ENCODE data around the gene PLEKHA7. TPM values are rescaled to one million over a fixed set of nuclear protein-coding genes. Genes with fewer than 3 reads are reported as not detected.

PLEKHA7 gene
- total RNA-seq, 4 donors from 2014 or later, result 0.72 to 3.6 (median 2.2) TPM

DNA sequence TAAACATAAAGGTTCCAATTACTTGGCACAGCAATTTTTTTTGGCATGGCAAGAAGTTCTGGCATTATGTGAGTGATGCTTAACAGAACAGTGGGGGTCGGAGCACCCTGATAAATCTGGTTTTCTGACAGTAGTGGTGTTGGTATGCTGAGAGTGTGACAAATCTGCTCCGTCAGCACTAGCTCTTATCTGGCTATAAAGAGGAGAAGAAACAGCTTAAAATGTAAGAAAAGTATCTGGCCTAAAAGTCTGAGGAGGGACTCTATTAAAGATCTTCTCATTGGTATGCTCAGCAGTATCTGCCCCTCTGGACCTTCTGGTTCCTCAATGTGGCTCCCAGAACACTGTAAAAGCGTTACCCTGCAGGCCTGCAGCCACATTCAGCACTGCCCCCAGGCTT lies 137.4 kb downstream of the PLEKHA7 start:
- Histone ChIP-seq H3K9me3 (no peaks in the 10 kb centered on the region), H3K4me3 (no peak overlapping the region), H3K27ac (no peak overlapping the region), H3K27me3 (no peaks in the 10 kb centered on the region), H3K36me3 (no peaks in the 10 kb centered on the region), H3K4me1 (peaks cover 13 to 16% of the 10 kb centered on the region in 2 donors)
- in situ Hi-C loops (cut with MboI; ENCODE audit: low sequenced_read_pairs in 4 of 4), result no loop called here
- intact Hi-C loops (cut with DNase I; ENCODE audit: low total_unique reads), result no loop called here
- no peak for ATAC-seq
- no peak for TF ChIP-seq POLR2A (IDR thresholded peaks at IDR 0.05)
- TF ChIP-seq, protein P1, sequence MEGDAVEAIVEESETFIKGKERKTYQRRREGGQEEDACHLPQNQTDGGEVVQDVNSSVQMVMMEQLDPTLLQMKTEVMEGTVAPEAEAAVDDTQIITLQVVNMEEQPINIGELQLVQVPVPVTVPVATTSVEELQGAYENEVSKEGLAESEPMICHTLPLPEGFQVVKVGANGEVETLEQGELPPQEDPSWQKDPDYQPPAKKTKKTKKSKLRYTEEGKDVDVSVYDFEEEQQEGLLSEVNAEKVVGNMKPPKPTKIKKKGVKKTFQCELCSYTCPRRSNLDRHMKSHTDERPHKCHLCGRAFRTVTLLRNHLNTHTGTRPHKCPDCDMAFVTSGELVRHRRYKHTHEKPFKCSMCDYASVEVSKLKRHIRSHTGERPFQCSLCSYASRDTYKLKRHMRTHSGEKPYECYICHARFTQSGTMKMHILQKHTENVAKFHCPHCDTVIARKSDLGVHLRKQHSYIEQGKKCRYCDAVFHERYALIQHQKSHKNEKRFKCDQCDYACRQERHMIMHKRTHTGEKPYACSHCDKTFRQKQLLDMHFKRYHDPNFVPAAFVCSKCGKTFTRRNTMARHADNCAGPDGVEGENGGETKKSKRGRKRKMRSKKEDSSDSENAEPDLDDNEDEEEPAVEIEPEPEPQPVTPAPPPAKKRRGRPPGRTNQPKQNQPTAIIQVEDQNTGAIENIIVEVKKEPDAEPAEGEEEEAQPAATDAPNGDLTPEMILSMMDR (IDR thresholded peaks at IDR 0.05 in 4 of 5, conservative IDR thresholded peaks at IDR 0.05 in 1 of 5), result no peak
- no peak for DNase-seq

DNA sequence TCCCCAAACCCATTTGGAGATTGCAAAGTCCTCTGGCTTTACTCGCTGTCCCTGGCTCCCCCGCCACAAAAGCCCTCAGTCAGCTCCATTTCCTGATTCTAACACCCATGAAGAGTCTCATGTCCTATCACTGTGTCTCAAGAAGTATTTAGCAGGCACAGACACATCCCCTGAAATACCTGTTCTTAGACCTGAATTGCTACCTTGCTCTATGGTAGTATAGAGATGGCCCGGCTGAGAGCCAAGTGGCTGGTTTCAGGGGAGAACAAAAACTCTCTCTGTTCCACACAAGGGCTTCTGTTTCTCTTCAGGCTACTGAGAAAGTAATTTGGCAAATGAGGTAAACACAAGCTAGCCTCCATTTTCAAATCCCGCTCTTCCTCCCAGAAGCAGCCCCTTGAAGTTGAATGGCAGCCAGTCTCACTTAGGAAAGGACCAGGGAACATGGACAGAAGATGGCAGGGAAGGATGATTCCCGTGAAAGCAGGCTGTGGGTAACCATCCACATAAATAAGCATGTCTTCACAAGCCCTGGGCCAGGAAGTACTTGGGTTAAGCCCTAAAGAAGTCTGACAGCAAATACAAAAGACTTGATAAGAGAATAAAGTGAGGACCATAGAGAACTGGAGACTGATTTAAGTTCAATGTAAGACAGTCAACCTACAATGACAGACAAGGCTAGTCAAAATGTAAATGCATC lies 138.0 kb downstream of the PLEKHA7 start:
- H3K4me3 ChIP-seq, result no peak overlapping the region
- DNase-seq (no peak), ATAC-seq (no peak)
- no peaks in the 10 kb centered on the region for H3K36me3 ChIP-seq
- H3K4me1 ChIP-seq, result peaks cover 7 to 11% of the 10 kb centered on the region in 2 donors
- H3K9me3 ChIP-seq, result no peaks in the 10 kb centered on the region
- in situ Hi-C loops (cut with MboI; ENCODE audit: low sequenced_read_pairs in 4 of 4) (no loop called here), intact Hi-C loops (cut with DNase I; ENCODE audit: low total_unique reads) (no loop called here)
- no peak overlapping the region for H3K27ac ChIP-seq
- TF ChIP-seq, protein P1 (IDR thresholded peaks at IDR 0.05 in 4 of 5, conservative IDR thresholded peaks at IDR 0.05 in 1 of 5), result no peak
- TF ChIP-seq POLR2A (IDR thresholded peaks at IDR 0.05), result no peak
- no peaks in the 10 kb centered on the region for H3K27me3 ChIP-seq

DNA sequence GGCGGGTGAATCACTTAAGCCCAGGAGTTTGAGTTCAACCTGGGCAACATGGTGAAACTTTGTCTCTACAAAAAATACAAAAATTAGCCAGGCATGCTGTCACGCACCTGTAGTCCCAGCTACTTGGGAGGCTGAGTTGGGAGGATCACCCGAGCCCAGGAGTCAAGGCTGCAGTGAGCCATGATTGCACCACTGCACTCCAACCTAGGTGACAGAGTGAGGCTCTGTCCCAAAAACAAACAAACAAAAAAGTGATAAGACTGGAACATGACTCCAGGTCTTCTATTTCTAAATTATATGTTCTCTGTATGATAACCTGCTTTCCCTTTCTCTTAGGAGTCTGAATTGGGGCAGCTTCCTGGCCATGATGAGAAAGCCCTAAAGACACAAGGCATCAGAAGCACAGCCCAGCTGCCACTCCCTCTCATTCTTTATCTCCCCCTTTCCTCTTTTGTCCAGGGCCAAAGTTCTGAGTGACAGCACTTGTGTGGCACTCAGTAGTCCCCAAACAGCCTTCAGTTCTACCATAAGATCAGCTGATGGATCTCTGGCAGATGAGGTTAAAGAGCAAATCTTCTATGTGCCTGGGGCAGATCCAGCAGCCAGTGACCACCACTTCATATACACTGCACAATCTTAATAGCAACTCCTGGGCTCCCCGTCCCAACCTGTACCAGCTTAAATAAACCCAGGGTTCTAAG lies 139.8 kb downstream of the PLEKHA7 start:
- Histone ChIP-seq H3K4me3 (no peak overlapping the region), H3K4me1 (no peaks in the 10 kb centered on the region), H3K27ac (no peak overlapping the region), H3K27me3 (no peaks in the 10 kb centered on the region), H3K9me3 (no peaks in the 10 kb centered on the region), H3K36me3 (no peaks in the 10 kb centered on the region)
- ATAC-seq (no peak), DNase-seq (no peak)
- in situ Hi-C loops (cut with MboI; ENCODE audit: low sequenced_read_pairs in 4 of 4), result no loop called here
- no peak for TF ChIP-seq POLR2A (IDR thresholded peaks at IDR 0.05)
- TF ChIP-seq, protein P1 (IDR thresholded peaks at IDR 0.05 in 4 of 5, conservative IDR thresholded peaks at IDR 0.05 in 1 of 5), result no peak
- intact Hi-C loops (cut with DNase I; ENCODE audit: low total_unique reads), result no loop called here

DNA sequence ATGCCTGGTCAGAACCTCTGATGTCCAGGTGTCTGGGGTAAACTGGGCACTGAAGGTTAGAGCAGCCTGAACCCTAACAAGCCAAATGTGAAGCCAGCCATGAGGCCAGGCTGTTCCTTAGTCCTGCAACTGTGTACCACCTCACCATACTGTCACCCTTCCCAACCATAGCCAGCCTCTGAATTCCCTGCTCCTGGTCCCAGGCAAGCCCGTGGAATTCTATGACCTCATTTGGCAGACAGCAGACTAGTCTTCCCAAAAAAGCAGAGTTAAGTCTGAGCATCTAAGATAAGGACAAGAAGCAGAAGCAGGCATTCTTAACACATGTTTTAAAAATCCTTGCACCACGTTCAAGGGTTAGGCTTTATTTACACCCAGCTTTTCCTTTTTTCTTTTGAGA lies 140.9 kb downstream of the PLEKHA7 start:
- Histone ChIP-seq H3K4me3 (no peak overlapping the region), H3K27me3 (no peaks in the 10 kb centered on the region), H3K4me1 (no peaks in the 10 kb centered on the region), H3K9me3 (no peaks in the 10 kb centered on the region), H3K36me3 (no peaks in the 10 kb centered on the region), H3K27ac (no peak overlapping the region)
- TF ChIP-seq, protein P1 (IDR thresholded peaks at IDR 0.05 in 4 of 5, conservative IDR thresholded peaks at IDR 0.05 in 1 of 5), result no peak
- TF ChIP-seq POLR2A (IDR thresholded peaks at IDR 0.05), result no peak
- ATAC-seq (no peak), DNase-seq (no peak)
- intact Hi-C loops (cut with DNase I; ENCODE audit: low total_unique reads) (no loop called here), in situ Hi-C loops (cut with MboI; ENCODE audit: low sequenced_read_pairs in 4 of 4) (no loop called here)
